ENCODE results near the gene LCP1.

GRCh38 chr13:46129955-46130618 lies 51.9 kb downstream of the LCP1 start:
- TF ChIP-seq CTCF (IDR thresholded peaks at IDR 0.05; ENCODE audit: low read length) (no peak), EZH2 (IDR thresholded peaks at IDR 0.05; ENCODE audit: borderline replicate concordance, low read length) (no peak)
